22Rv1 (cell line): ENCODE results near the gene TNFAIP3.

Source experiments
- ZFX ChIP-seq: fragments of 450-650 bp; IDR thresholded peaks from 2 replicates; pipeline ENCODE4 v1.6.1; 2017; ENCODE audit warnings: antibody characterized with exemption, borderline replicate concordance
- TF ChIP-seq, protein P1 (sequence below): fragments of 450-650 bp; IDR thresholded peaks from 2 replicates; pipeline ENCODE4 v1.5.1; 2017; ENCODE audit warnings: mild to moderate bottlenecking

DNA sequence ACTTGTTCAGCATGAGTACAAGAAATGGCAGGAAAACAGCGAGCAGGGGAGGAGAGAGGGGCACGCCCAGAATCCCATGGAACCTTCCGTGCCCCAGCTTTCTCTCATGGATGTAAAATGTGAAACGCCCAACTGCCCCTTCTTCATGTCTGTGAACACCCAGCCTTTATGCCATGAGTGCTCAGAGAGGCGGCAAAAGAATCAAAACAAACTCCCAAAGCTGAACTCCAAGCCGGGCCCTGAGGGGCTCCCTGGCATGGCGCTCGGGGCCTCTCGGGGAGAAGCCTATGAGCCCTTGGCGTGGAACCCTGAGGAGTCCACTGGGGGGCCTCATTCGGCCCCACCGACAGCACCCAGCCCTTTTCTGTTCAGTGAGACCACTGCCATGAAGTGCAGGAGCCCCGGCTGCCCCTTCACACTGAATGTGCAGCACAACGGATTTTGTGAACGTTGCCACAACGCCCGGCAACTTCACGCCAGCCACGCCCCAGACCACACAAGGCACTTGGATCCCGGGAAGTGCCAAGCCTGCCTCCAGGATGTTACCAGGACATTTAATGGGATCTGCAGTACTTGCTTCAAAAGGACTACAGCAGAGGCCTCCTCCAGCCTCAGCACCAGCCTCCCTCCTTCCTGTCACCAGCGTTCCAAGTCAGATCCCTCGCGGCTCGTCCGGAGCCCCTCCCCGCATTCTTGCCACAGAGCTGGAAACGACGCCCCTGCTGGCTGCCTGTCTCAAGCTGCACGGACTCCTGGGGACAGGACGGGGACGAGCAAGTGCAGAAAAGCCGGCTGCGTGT, 11.6 kb downstream of the TNFAIP3 start:
- TF ChIP-seq, protein P1, sequence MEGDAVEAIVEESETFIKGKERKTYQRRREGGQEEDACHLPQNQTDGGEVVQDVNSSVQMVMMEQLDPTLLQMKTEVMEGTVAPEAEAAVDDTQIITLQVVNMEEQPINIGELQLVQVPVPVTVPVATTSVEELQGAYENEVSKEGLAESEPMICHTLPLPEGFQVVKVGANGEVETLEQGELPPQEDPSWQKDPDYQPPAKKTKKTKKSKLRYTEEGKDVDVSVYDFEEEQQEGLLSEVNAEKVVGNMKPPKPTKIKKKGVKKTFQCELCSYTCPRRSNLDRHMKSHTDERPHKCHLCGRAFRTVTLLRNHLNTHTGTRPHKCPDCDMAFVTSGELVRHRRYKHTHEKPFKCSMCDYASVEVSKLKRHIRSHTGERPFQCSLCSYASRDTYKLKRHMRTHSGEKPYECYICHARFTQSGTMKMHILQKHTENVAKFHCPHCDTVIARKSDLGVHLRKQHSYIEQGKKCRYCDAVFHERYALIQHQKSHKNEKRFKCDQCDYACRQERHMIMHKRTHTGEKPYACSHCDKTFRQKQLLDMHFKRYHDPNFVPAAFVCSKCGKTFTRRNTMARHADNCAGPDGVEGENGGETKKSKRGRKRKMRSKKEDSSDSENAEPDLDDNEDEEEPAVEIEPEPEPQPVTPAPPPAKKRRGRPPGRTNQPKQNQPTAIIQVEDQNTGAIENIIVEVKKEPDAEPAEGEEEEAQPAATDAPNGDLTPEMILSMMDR = no peak
- no peak for TF ChIP-seq ZFX
